ENCODE data around the gene VILL.

GRCh38 chr3:38009807-38010591 is 19.4 kb downstream of the VILL start:
- TF ChIP-seq CTCF (IDR thresholded peaks at IDR 0.05; ENCODE audit: poor library complexity, severe bottlenecking) (no peak), SMC3 (conservative IDR thresholded peaks at IDR 0.05; ENCODE audit: poor library complexity) (no peak), EZH2 (IDR thresholded peaks at IDR 0.05; ENCODE audit: borderline replicate concordance, insufficient read depth, low read length, poor library complexity, severe bottlenecking) (no peak), RAD21 (conservative IDR thresholded peaks at IDR 0.05) (no peak), EP300 (conservative IDR thresholded peaks at IDR 0.05; ENCODE audit: poor library complexity, severe bottlenecking) (no peak), POLR2AphosphoS5 (IDR thresholded peaks at IDR 0.05) (no peak), TAF1 (IDR thresholded peaks at IDR 0.05; ENCODE audit: low read depth) (no peak), MXI1 (conservative IDR thresholded peaks at IDR 0.05; ENCODE audit: poor library complexity, severe bottlenecking) (no peak), REST (IDR thresholded peaks at IDR 0.05; ENCODE audit: borderline replicate concordance) (no peak)
